ENCODE data around the gene PTGR3.

DNA sequence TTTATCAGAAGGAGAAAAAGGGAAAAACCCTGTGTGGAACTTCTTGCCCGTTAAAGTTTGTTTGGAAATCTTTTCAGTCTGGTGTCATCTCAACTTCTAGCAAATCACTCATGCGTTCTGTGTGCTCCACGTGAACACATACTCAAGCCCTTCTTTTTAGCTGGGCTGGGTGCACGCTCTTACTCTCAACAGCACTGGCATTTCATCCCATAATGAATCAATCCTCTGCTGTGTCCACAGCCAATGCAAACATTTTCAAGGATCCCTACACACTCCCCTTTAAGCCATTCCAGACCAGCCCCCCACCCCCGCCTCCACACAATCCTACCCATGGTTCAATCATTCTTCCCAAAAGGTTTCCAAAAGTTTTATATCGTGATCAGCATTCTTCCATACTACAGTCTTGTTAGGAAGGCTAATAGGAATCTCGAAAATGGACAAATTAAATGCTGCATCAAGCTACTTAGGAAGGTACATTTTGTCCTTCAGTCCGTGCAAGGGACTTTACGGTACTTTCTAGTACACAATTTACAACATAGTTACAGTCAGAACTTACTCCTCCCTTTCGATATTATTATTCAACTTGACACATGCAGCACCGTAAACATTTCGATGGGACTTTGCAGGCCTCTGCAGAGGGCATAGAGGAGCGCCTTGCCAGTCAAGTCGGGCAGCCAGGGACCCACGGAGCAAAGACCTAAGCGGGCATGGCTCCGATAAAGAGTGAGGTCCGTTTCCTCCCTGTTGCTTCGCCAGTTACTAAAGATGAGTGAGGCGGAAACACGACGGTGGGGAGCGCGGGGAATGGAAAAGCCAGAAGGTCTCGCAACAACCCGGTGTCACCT, 1.4 kb downstream of the PTGR3 start:
- TF ChIP-seq ZNF274 (IDR thresholded peaks at IDR 0.05; ENCODE audit: low read length) = no peak
- TF ChIP-seq ZNF274 (tag by site-specific recombination; IDR thresholded peaks at IDR 0.05; ENCODE audit: borderline replicate concordance) = no peak
- TF ChIP-seq, protein P1, sequence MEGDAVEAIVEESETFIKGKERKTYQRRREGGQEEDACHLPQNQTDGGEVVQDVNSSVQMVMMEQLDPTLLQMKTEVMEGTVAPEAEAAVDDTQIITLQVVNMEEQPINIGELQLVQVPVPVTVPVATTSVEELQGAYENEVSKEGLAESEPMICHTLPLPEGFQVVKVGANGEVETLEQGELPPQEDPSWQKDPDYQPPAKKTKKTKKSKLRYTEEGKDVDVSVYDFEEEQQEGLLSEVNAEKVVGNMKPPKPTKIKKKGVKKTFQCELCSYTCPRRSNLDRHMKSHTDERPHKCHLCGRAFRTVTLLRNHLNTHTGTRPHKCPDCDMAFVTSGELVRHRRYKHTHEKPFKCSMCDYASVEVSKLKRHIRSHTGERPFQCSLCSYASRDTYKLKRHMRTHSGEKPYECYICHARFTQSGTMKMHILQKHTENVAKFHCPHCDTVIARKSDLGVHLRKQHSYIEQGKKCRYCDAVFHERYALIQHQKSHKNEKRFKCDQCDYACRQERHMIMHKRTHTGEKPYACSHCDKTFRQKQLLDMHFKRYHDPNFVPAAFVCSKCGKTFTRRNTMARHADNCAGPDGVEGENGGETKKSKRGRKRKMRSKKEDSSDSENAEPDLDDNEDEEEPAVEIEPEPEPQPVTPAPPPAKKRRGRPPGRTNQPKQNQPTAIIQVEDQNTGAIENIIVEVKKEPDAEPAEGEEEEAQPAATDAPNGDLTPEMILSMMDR (tag by site-specific recombination; IDR thresholded peaks at IDR 0.05) = no peak
- TF ChIP-seq ZNF10 (tag by site-specific recombination; IDR thresholded peaks at IDR 0.05) = no peak
- TF ChIP-seq ZBTB8A (tag by site-specific recombination; IDR thresholded peaks at IDR 0.05) = no peak
